OCI-LY1 (cell line): Measurements from ENCODE around the gene RAP1GDS1.

ENCODE experiments used
- EZH2 ChIP-seq: fragments of 200-600 bp; sonication (generic), shearing (Covaris generic); IDR thresholded peaks from 2 replicates; pipeline ENCODE4 v1.8.0; 2017; ENCODE audit warnings: borderline replicate concordance, mixed run types, mild to moderate bottlenecking, antibody characterized with exemption, low read length, moderate library complexity, mixed read lengths
- TF ChIP-seq, protein P1 (sequence below): fragments of 200-600 bp; sonication (generic), shearing (Covaris generic); IDR thresholded peaks from 2 replicates; pipeline ENCODE4 v1.5.1; 2017; ENCODE audit warnings: mild to moderate bottlenecking, antibody characterized with exemption, low read length, moderate library complexity, mixed read lengths

DNA sequence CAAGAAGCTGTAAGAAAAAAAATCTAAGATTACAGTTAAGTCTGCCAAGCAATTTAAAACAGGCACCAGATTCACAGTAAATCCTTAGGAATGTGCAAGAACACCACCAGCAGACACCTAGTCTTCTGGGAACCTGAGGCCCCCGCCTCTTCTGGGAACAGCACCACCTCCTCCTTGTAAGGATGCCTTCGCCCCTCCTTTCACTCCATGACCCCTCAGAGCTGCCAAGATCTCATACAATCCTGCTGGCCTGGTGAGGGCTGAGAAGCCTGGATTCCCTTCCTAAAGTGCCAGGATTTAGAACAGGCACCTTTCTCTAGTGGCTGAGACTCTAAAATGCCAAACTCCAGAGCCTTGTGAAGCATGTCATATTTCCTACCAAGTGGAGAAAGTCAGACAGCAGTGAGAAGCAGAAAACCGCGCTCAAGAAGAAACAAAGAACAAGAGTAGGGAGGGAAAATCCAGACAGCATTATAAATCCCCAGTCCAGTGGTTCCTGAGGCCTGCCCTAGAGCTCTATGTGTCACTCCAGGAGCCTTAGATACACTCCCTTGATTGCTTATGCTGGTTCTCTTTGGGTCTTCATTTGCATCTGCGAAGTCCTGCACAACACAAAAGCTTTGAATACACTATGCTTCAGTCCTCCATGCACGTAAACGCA lies 230.8 kb downstream of the RAP1GDS1 start:
- TF ChIP-seq, protein P1, sequence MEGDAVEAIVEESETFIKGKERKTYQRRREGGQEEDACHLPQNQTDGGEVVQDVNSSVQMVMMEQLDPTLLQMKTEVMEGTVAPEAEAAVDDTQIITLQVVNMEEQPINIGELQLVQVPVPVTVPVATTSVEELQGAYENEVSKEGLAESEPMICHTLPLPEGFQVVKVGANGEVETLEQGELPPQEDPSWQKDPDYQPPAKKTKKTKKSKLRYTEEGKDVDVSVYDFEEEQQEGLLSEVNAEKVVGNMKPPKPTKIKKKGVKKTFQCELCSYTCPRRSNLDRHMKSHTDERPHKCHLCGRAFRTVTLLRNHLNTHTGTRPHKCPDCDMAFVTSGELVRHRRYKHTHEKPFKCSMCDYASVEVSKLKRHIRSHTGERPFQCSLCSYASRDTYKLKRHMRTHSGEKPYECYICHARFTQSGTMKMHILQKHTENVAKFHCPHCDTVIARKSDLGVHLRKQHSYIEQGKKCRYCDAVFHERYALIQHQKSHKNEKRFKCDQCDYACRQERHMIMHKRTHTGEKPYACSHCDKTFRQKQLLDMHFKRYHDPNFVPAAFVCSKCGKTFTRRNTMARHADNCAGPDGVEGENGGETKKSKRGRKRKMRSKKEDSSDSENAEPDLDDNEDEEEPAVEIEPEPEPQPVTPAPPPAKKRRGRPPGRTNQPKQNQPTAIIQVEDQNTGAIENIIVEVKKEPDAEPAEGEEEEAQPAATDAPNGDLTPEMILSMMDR, result no peak
- no peak for TF ChIP-seq EZH2
